ENCODE measurements around the gene TMEM217.

DNA sequence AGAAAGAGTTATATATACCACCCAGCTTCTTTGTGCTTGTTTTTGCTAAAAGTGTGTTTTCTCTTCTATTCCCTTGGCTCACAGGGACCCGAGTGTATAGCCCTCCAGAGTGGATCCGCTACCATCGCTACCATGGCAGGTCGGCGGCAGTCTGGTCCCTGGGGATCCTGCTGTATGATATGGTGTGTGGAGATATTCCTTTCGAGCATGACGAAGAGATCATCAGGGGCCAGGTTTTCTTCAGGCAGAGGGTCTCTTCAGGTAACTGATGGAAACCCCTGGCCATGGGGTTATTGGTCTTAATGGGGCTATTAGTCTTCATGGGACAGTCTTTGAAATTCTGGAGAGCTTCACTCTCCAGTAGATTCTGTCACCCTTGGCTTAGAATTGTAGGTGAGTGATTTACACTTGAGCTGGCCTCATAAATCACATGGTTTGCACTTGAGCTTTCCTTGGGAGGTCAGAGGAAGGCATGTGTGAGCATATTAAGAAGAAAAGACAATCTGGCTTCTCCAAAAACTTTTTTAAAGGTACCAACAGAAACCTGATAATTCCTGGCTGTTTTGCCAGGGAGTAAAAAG is 84.9 kb downstream of the TMEM217 start:
- TF ChIP-seq MXI1 (conservative IDR thresholded peaks at IDR 0.05; ENCODE audit: poor library complexity, severe bottlenecking) = no peak
- TF ChIP-seq, protein P1, sequence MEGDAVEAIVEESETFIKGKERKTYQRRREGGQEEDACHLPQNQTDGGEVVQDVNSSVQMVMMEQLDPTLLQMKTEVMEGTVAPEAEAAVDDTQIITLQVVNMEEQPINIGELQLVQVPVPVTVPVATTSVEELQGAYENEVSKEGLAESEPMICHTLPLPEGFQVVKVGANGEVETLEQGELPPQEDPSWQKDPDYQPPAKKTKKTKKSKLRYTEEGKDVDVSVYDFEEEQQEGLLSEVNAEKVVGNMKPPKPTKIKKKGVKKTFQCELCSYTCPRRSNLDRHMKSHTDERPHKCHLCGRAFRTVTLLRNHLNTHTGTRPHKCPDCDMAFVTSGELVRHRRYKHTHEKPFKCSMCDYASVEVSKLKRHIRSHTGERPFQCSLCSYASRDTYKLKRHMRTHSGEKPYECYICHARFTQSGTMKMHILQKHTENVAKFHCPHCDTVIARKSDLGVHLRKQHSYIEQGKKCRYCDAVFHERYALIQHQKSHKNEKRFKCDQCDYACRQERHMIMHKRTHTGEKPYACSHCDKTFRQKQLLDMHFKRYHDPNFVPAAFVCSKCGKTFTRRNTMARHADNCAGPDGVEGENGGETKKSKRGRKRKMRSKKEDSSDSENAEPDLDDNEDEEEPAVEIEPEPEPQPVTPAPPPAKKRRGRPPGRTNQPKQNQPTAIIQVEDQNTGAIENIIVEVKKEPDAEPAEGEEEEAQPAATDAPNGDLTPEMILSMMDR (IDR thresholded peaks at IDR 0.05; ENCODE audit: poor library complexity, severe bottlenecking) = no peak
- TF ChIP-seq, protein P2, sequence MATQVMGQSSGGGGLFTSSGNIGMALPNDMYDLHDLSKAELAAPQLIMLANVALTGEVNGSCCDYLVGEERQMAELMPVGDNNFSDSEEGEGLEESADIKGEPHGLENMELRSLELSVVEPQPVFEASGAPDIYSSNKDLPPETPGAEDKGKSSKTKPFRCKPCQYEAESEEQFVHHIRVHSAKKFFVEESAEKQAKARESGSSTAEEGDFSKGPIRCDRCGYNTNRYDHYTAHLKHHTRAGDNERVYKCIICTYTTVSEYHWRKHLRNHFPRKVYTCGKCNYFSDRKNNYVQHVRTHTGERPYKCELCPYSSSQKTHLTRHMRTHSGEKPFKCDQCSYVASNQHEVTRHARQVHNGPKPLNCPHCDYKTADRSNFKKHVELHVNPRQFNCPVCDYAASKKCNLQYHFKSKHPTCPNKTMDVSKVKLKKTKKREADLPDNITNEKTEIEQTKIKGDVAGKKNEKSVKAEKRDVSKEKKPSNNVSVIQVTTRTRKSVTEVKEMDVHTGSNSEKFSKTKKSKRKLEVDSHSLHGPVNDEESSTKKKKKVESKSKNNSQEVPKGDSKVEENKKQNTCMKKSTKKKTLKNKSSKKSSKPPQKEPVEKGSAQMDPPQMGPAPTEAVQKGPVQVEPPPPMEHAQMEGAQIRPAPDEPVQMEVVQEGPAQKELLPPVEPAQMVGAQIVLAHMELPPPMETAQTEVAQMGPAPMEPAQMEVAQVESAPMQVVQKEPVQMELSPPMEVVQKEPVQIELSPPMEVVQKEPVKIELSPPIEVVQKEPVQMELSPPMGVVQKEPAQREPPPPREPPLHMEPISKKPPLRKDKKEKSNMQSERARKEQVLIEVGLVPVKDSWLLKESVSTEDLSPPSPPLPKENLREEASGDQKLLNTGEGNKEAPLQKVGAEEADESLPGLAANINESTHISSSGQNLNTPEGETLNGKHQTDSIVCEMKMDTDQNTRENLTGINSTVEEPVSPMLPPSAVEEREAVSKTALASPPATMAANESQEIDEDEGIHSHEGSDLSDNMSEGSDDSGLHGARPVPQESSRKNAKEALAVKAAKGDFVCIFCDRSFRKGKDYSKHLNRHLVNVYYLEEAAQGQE (IDR thresholded peaks at IDR 0.05; ENCODE audit: borderline replicate concordance) = no peak
- TF ChIP-seq RAD21 (conservative IDR thresholded peaks at IDR 0.05) = no peak
- no peak for TF ChIP-seq TAF1 (IDR thresholded peaks at IDR 0.05; ENCODE audit: low read depth)

All from neural cell (in vitro differentiated cells).